Measurements from ENCODE around the gene PHF2.

DNA sequence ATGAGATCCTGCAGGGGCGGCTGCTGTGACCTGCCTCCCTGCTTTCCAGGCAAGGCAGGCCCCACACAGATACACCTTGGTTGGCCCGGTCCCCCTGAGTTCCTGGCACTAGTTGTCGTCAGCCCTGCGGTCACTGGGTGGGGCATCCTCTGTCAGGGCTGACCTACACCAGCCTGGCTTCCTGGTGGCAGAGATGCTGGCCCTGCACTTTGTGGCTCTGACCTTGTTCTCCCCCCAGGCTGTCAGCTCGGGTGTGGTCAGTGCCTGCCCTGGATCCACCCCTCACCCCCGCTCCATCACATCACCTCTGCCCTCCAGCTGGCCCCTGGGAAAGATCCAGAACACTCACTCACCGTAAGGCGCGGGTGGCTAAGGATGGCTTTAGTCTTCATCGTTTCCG is 74.1 kb downstream of the PHF2 start:
- TF ChIP-seq, protein P1, sequence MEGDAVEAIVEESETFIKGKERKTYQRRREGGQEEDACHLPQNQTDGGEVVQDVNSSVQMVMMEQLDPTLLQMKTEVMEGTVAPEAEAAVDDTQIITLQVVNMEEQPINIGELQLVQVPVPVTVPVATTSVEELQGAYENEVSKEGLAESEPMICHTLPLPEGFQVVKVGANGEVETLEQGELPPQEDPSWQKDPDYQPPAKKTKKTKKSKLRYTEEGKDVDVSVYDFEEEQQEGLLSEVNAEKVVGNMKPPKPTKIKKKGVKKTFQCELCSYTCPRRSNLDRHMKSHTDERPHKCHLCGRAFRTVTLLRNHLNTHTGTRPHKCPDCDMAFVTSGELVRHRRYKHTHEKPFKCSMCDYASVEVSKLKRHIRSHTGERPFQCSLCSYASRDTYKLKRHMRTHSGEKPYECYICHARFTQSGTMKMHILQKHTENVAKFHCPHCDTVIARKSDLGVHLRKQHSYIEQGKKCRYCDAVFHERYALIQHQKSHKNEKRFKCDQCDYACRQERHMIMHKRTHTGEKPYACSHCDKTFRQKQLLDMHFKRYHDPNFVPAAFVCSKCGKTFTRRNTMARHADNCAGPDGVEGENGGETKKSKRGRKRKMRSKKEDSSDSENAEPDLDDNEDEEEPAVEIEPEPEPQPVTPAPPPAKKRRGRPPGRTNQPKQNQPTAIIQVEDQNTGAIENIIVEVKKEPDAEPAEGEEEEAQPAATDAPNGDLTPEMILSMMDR (IDR thresholded peaks at IDR 0.05), result no peak
- TF ChIP-seq POLR2A (IDR thresholded peaks at IDR 0.05), result no peak

Data from breast epithelium (tissue), 3 donors.